ENCODE measurements around the gene PKN2. TPM values are rescaled to one million over a fixed set of nuclear protein-coding genes. Genes with fewer than 3 reads are reported as not detected.

Gene PKN2
- total and polyA plus RNA-seq, 2 of the 8 experiments (the other 6 are each of a cell fraction or from before 2014, with no cell fraction given), result 7.8 to 32.0 TPM

DNA sequence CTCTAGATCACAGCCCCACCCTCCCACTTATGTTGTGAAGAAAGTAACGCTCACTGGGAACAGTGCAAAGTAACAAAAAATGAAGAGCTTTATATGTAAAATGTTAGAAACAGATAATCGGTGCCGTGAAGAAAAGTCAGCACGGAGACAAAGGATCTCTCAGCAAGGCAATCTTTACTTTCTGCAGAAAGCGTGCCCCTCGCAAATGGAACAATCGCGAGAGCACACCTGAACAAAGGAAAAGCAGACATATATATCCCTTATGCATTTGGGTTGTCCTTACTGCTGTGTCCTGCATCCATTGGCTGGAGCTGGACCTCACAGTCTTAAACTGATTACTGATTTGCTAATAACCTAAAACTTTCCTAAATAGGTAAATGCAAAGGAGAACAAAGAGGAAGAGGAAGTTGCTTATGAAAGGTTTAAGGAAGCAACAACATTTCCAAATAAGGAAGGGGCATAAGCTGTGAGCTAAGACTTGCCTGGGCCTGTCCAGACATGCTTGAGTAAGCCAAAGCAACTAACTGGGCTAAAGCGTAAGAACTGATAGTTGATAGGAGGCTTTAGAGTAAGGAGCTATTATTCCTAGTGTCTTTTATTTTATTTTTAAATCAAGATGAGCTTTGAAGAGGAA lies 117.6 kb downstream of the PKN2 start:
- Histone ChIP-seq H4K8ac (ENCODE audit: extremely low read depth, insufficient read depth, low read length) (no peak overlapping the region), H3K9ac (replicated peaks in 1 of 4; ENCODE audit: extremely low read depth in 1 of 4, low read depth in 3 of 4, low read length in 3 of 4) (no peak overlapping the region), H3K27me3 (replicated peaks in 1 of 4; ENCODE audit: control insufficient read depth in 3 of 4, extremely low read depth in 1 of 4, insufficient read depth in 3 of 4, low read length in 3 of 4) (no peaks in the 10 kb centered on the region), H3K23ac (ENCODE audit: insufficient read length) (no peak overlapping the region), H2BK120ac (replicated peaks; ENCODE audit: low read depth, low read length) (no peak overlapping the region), H3K36me3 (ENCODE audit: control insufficient read depth in 2 of 4, insufficient read depth in 4 of 4, low read length in 3 of 4) (peaks cover 4 to 35% (median 18%) of the 10 kb centered on the region in 4 experiments; a peak in 6 of 8 replicates), H3K79me1 (ENCODE audit: low read depth, low read length) (no peaks in the 10 kb centered on the region), H2BK5ac (ENCODE audit: low read depth, low read length) (peak overlapping the region; percentile 84; the same call in 1 of the 2 replicates), H2BK15ac (ENCODE audit: low read length) (no peak overlapping the region), H2AFZ (ENCODE audit: low read length) (no peak overlapping the region), H3K23me2 (ENCODE audit: low read depth, low read length) (no peaks in the 10 kb centered on the region), H4K20me1 (replicated peaks in 1 of 2; ENCODE audit: control insufficient read depth in 1 of 2, insufficient read depth in 2 of 2, low read length in 2 of 2) (no peaks in the 10 kb centered on the region), H3K9me3 (ENCODE audit: insufficient read depth in 2 of 2, low read depth in 1 of 2, low read length in 1 of 2) (no peaks in the 10 kb centered on the region), H3K4me2 (ENCODE audit: insufficient read depth in 1 of 2, low read depth in 2 of 2, low read length in 2 of 2) (no peak overlapping the region), H4K5ac (ENCODE audit: insufficient read length, low read depth, low read length) (no peak overlapping the region), H2BK12ac (ENCODE audit: low read depth, low read length) (no peak overlapping the region; the same call in 1 of the 2 replicates), H3K4ac (replicated peaks; ENCODE audit: insufficient read length, low read depth, low read length) (no peak overlapping the region), H2BK20ac (ENCODE audit: low read length) (no peak overlapping the region; the same call in 1 of the 2 replicates), H3K14ac (ENCODE audit: insufficient read length) (no peak overlapping the region), H3K4me3 (ENCODE audit: extremely low read depth in 1 of 4, insufficient read depth in 2 of 4, low read depth in 3 of 4, low read length in 4 of 4) (no peak overlapping the region), H3K56ac (replicated peaks; ENCODE audit: insufficient read length, low read depth, low read length) (no peak overlapping the region), H2AK5ac (ENCODE audit: low read depth, low read length) (no peak overlapping the region), H3K27ac (ENCODE audit: low read depth, low read length) (peak overlapping the region; percentile 65; the same call in 1 of the 2 replicates), H4K91ac (replicated peaks; ENCODE audit: insufficient read length, low read length) (no peak overlapping the region), H3K4me1 (replicated peaks in 1 of 4; ENCODE audit: control insufficient read depth in 3 of 4, insufficient read depth in 4 of 4, low read length in 3 of 4) (no peaks in the 10 kb centered on the region), H3K79me2 (ENCODE audit: control insufficient read depth in 1 of 2, insufficient read depth in 2 of 2, low read length in 2 of 2) (no peaks in the 10 kb centered on the region), H3K18ac (ENCODE audit: extremely low read depth, low read length) (peak overlapping the region; percentile 39; the same call in 1 of the 2 replicates)
- POLR2A ChIA-PET (ENCODE audit: partially characterized antibody), result interaction anchor here (1.0 kb wide), 1 partner anchor 13 kb away, joined by 3 read pairs; no protein-coding TSS in a partner anchor
- FAIRE-seq, result no peak
- 89% methylated on average over 9 of the region's 9 CpGs; no CpG with 5 or more reads in 1 of the 2 experiments for WGBS, 2 experiments (ENCODE audit: extremely low coverage in 1 of 2, insufficient coverage in 1 of 2, insufficient read length in 1 of 2, insufficient replicate concordance in 2 of 2, low coverage in 1 of 2, low lambda C conversion rate in 2 of 2, missing lambda C conversion rate in 1 of 2)
- CTCF ChIA-PET (ENCODE audit: partially characterized antibody), result interaction anchor here (0.6 to 2.7 kb wide), 13 partner anchors 9 to 105 kb away, joined by 3 to 11 read pairs (median 3); no protein-coding TSS in a partner anchor
- TF ChIP-seq RNF2 (IDR thresholded peaks at IDR 0.05; ENCODE audit: borderline replicate concordance, low read depth, low read length, missing control alignments, poor library complexity, severe bottlenecking), result no peak
- peak; percentile 74; the same call in 1 of the 2 replicates for TF ChIP-seq SRF (IDR thresholded peaks at IDR 0.05; ENCODE audit: low read depth, low read length)
- DNase-seq (ENCODE audit: low read depth in 1 of 2, low spot score in 2 of 2), result no peak

Measured in H1 (cell line).